ENCODE data around the gene RSRP1.

RSRP1 gene

GRCh38 chr1:25198663-25199252, 48.5 kb downstream of the RSRP1 start:
- DNase-seq (ENCODE audit: low read depth): no peak
- TF ChIP-seq CTCF (IDR thresholded peaks at IDR 0.05; ENCODE audit: low read depth, low read length, missing control alignments): peak; percentile 53
- no peak overlapping the region for H3K4me3 ChIP-seq (ENCODE audit: low read depth, low read length)

- TF ChIP-seq CTCF (IDR thresholded peaks at IDR 0.05; ENCODE audit: low read depth, low read length, missing control alignments): no peak
- no peak overlapping the region for H3K4me3 ChIP-seq (ENCODE audit: low read depth, low read length)
- no peak for DNase-seq (ENCODE audit: low read depth)
Observed at GRCh38 chr1:25197982-25198662, 49.1 kb downstream of the RSRP1 start.

GRCh38 chr1:25197235-25197975, 49.8 kb downstream of the RSRP1 start:
- no peak overlapping the region for H3K4me3 ChIP-seq (ENCODE audit: low read depth, low read length)
- TF ChIP-seq CTCF (IDR thresholded peaks at IDR 0.05; ENCODE audit: low read depth, low read length, missing control alignments): no peak
- DNase-seq (ENCODE audit: low read depth): no peak

GRCh38 chr1:25196830-25197229, 50.4 kb downstream of the RSRP1 start:
- DNase-seq (ENCODE audit: low read depth): no peak
- TF ChIP-seq CTCF (IDR thresholded peaks at IDR 0.05; ENCODE audit: low read depth, low read length, missing control alignments): no peak
- no peak overlapping the region for H3K4me3 ChIP-seq (ENCODE audit: low read depth, low read length)

- no peak for TF ChIP-seq CTCF (IDR thresholded peaks at IDR 0.05; ENCODE audit: low read depth, low read length, missing control alignments)
- no peak for DNase-seq (ENCODE audit: low read depth)
- no peak overlapping the region for H3K4me3 ChIP-seq (ENCODE audit: low read depth, low read length)
Observed at GRCh38 chr1:25195835-25196234, 51.4 kb downstream of the RSRP1 start.

GRCh38 chr1:25194572-25195020, 52.7 kb downstream of the RSRP1 start:
- TF ChIP-seq CTCF (IDR thresholded peaks at IDR 0.05; ENCODE audit: low read depth, low read length, missing control alignments): no peak
- DNase-seq (ENCODE audit: low read depth): no peak

More at GRCh38 chr1:25194572-25195020, 52.7 kb downstream of the RSRP1 start:
- no peak overlapping the region for H3K4me3 ChIP-seq (ENCODE audit: low read depth, low read length)
